M059J (cell line): ENCODE data around the gene RALGDS. TPM values are rescaled to one million over a fixed set of nuclear protein-coding genes. Genes with fewer than 3 reads are reported as not detected.
A peak's percentile ranks its signal among the peaks of the same experiment; 100 is the strongest.

Experiments used
- DNase-seq: peaks from one replicate; pipeline ENCODE4 v3.0.0-alpha.2; 2012; ENCODE audit warnings: low read depth
- total RNA-seq: library from RNA; depleted of rRNA; stranded (reverse); fragments of >200 nt; shearing (Covaris generic); gene quantifications from 2 replicates; pipeline ENCODE4 v1.2.3, GENCODE V29; 2014

RALGDS gene
- total RNA-seq, 1 experiment from 2014 or later, result 11.8 TPM

- DNase-seq, result no peak
These were observed 30.8 kb upstream of the RALGDS start for GRCh38 chr9:133151601-133152525.

DNA sequence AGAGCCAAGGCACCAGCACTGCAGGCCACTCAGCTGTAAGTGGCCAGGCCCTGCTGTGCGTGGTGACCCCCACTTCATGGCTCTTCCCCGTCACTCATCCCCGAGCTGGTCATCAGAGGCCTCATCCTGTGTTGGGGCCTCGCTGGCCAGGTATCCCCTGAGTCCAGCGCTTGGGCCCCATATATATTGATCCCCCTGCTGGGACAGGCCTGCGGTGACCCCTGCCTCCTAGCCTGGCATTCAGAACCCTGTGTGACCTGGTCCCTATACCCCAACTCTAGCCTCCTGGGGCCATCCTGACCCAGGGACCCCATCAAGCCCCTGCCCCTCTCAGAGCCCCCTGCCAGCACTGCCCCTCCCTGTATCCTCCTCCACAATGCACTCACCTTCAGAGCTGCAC, 30.0 kb upstream of the RALGDS start:
- no peak for DNase-seq

- DNase-seq, result peak; percentile 85
These were observed 28.3 kb upstream of the RALGDS start for GRCh38 chr9:133149130-133150015.

DNA sequence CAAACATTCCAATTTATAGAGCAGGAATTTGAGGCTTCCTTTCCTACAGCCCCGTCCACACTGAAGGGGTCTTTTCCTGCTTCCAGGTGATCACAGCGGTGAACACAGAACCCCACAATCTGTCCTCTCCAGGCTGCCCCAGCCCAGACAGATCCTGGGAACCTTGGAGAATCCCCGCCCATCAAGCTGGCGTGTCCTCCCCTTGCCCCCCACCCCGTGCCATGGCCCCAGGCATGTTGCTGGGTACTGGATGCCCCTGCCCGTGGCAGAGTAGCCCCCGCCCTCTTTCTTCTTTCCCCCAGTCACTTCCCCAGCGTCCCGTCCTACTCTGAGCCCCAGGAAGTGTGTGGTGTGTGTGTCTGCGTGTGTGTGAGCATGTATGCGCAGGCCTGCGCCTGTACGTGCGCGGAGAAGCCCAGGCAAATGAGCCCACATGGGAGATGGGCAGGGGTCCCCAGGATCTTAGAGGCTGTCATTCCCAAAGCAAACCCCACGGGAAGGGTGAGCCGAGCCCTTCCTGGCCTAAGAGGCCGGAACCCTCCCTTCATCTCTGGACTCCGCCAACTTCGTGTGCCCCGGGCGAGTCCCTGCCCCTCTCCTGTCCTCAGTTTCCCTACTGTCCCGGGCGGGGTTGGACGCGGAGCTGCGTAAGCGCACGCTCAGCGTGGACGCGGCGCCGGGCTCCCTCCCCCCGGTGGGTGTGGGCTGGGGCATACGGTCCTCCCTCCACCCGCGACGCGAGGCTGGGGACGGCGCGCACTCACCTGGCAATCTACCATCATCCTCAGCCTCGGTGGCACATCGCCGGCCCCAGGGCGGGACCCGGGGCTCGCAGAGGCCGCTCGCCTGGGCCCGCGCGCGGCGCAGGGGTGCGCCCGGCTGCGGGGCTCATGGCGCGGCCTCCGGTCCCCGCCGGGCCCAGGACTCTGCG, 27.4 kb upstream of the RALGDS start:
- DNase-seq, result peak; percentile 32

- DNase-seq, result peak; percentile 78
These were observed 26.6 kb upstream of the RALGDS start for GRCh38 chr9:133147412-133148198.

GRCh38 chr9:133146746-133147411, 25.8 kb upstream of the RALGDS start:
- no peak for DNase-seq

GRCh38 chr9:133144904-133145851, 24.1 kb upstream of the RALGDS start:
- no peak for DNase-seq

DNA sequence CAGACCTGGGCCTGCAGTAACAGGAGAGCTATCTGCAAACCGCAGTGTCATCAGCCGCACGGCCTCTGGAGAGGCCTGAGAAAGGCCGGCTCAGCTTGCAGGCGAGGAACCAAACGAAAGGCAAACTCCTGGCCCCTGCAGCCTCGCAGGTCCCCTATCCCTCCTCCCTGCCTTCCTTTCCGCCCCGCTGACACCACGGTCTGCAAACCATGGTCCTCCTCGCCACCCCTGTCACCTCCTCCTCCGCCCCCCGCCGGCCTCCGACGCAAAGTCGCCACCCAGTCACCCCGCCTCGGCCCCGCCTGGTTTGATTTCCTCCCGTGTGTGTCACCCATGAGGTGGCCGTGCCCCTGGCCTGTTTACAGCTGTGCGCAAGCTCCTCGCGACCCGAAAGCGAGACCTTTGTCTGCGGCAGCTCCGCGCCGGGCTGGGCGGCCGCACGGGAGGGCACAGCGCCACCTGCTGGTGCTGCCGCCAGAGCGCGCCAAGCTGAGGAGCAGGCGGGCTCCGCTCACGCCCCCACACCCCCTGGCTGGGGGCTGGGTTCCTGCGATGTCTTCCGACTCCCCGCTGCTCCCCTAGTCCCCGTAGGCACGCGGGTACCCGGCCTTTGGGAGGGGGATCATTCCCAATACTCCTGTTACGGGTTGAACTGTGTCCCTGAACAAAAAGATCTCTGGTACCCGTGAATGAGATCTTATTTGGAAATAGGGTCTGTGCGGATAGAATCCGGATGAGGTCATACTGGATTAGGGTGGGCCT, 23.3 kb upstream of the RALGDS start:
- peak; percentile 76 for DNase-seq

- no peak for DNase-seq
These were observed 22.6 kb upstream of the RALGDS start for GRCh38 chr9:133143639-133144141.

DNA sequence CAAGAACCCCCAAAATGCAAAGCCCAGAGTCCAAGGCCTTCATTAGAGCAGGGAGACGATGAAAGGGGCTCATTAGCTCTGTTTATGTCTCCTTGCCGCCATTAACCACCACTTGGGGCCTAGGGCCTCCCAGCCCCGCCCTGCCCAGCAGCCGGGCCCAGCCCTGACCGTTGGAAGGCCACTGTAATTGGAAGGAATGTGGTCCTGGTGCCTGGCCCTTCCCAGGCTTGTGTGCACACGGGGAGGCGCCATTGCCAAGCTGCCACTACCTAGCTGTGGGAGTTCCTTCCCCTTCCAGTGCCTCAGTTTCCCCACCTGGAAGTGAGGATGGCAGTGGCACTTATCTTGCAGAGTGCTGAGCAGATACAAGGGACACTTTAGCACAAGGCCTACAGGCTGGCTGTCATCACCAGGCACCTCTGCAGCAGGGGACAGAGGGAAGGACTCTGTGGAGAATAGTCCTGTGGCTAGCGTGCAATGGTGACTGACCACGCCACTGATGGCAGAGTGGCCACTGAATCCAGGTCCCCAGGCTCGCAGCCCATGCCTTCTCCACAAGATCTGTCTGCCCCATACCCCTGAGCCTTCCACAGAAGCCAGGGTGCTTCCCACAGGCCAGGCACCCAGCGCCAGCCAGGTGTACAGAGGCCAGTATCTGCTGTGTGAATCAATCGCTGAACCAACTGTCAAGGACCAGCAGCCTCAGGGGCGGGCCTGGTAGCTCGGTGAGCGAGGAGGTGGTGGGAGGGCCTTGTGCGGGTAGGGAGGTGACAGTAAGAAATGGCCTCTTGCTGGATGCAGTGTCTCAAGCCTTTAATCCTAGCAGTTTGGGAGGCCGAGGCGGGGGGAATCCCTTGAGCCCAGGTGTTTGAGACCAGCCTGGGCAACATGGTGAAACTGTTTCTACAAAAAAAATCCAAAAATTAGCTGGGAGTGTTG, 21.9 kb upstream of the RALGDS start:
- DNase-seq, result peak; percentile 32

DNA sequence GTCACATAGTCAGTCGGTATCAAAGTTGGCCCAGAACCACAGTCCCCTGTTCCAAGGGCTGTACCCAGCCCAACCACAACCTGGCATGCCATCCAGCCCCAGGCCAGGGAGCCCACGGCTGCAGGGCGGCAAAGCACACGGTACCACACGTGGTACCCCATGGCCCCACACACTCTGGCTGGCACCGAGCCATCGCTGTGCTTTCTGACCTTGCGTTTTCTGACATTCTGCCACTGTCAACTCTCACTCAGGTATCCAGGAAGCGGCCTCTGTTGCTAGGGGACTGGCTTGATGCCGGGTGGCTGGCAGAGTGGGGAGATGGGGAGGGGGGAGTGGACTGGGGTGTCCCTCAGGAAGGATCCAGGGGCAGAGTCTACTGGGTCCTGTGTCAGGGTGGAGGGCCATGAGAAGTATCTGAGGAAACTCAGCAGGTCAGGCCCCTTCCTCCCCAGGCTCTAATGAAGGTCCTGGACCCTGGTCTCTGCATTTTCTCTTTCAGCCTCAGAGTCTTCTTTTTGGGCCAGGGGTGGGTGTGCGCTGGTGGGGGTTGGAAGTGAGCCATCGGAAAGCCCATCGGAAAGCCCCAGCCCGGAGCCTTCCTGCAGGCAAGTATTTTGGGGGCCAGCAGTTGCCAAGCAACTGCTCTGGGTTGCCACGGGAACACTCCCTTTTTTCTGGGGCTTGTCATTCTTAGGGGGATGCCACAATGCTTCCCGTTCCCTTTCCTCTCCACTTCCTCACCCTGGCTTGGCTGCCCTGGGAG, 21.0 kb upstream of the RALGDS start:
- no peak for DNase-seq

DNA sequence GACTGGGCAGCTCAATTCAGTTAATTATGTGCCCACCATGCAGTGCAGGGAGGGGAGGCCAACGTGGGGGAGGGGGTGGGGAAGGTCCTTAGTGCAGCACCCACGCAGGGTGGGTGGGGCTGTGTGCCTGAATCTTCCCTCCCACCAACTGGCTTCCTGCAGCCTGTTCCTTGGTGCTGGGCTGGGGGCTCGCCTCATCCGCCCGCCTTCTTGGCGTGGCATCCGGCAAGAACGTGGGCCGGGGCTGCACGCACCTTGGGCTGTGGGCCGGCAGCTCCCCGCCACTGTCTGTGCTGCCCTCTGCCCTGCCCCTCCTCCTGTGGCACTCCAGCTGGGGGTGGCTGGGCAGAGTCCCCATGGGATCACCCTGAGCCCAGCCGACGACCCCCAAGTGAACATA, 19.6 kb upstream of the RALGDS start:
- DNase-seq, result no peak

DNA sequence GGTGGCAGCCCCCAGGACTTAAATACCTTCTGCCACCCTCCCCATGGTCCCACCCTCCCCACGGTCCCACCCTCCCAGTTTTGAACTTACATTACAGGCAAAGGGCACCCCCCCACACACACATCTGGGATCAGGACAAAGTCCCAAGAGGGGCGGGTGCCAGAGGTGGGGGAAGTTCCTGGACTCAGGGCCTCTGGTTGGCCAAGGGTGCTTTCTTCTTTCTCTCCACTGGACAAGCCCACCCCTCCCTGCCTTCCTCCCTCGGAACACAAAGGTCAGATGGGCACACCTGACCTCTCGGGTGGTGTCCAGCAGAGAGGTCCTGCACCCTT, 19.1 kb upstream of the RALGDS start:
- no peak for DNase-seq

GRCh38 chr9:133139246-133140173, 18.5 kb upstream of the RALGDS start:
- no peak for DNase-seq
